Neural cell (in vitro differentiated cells): ENCODE results near the gene QRICH2.

ENCODE experiments used
- MXI1 ChIP-seq: fragments of 450-650 bp; conservative IDR thresholded peaks from 2 replicates; pipeline ENCODE4 v1.6.1; 2014; ENCODE audit warnings: antibody characterized with exemption, mild to moderate bottlenecking; ENCODE audit not compliant: poor library complexity, severe bottlenecking
- RAD21 ChIP-seq: fragments of 450-650 bp; conservative IDR thresholded peaks from 2 replicates; pipeline ENCODE4 v1.6.1; 2014; ENCODE audit warnings: antibody characterized with exemption, mild to moderate bottlenecking, moderate library complexity
- TAF1 ChIP-seq: IDR thresholded peaks from 2 replicates; pipeline ENCODE4 v1.6.1; 2012; ENCODE audit warnings: low read depth
- TF ChIP-seq, protein P1 (sequence below): fragments of 450-650 bp; IDR thresholded peaks from 2 replicates; pipeline ENCODE4 v1.5.1; 2014; ENCODE audit warnings: antibody characterized with exemption, mild to moderate bottlenecking, moderate library complexity; ENCODE audit not compliant: poor library complexity, severe bottlenecking

DNA sequence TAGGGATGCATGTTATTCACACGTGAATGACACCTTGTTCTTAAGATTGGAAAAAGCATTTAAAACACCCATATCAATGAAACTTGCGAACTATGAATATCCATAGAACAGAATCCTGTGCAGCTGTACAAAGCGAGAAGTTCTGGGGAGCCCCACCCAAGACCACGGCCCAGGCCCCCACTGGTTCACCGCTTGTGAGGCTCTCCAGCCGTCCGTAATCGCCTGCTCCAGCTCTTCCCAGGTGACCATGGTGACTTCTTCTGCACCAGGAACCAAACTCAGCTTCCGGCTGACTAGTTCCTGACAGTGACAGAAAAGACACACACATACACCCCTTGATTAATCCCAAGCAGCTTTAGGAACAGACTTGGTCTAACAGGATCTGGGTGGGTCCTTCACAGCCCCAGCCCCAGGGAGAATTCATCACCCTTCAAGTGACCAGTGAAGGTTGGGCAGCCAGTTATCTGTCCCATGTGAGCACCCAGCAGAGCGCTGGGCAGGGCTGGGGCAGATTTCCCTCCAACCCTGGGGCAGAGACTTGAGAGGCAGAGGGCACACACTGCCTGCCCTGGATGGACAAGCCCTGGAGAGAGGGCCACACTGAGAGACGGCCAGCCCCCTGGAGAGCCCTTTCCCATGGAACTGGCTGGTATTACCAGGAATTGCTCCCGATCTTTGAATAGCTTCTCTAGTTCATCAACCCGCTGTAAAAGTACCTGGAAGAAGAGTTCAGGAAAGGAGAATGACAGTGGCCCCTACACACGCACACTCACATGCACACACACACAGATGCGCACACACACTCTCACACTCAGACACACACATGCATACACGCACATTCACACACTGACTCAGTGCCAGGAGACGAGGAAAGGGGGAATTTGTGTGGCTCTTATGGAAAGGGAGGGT lies 3.6 kb downstream of the QRICH2 start:
- TF ChIP-seq MXI1, result no peak
- TF ChIP-seq TAF1, result no peak
- TF ChIP-seq RAD21, result no peak
- TF ChIP-seq, protein P1, sequence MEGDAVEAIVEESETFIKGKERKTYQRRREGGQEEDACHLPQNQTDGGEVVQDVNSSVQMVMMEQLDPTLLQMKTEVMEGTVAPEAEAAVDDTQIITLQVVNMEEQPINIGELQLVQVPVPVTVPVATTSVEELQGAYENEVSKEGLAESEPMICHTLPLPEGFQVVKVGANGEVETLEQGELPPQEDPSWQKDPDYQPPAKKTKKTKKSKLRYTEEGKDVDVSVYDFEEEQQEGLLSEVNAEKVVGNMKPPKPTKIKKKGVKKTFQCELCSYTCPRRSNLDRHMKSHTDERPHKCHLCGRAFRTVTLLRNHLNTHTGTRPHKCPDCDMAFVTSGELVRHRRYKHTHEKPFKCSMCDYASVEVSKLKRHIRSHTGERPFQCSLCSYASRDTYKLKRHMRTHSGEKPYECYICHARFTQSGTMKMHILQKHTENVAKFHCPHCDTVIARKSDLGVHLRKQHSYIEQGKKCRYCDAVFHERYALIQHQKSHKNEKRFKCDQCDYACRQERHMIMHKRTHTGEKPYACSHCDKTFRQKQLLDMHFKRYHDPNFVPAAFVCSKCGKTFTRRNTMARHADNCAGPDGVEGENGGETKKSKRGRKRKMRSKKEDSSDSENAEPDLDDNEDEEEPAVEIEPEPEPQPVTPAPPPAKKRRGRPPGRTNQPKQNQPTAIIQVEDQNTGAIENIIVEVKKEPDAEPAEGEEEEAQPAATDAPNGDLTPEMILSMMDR, result no peak
